RPMI7951 (cell line): Measurements from ENCODE around the gene ERCC3. TPM values are rescaled to one million over a fixed set of nuclear protein-coding genes. Genes with fewer than 3 reads are reported as not detected.

Source experiments
- DNase-seq: peaks from one replicate; pipeline ENCODE4 v3.0.0-alpha.2; 2012; ENCODE audit warnings: low read depth
- total RNA-seq: library from RNA; depleted of rRNA; stranded (reverse); fragments of >200 nt; shearing (Covaris generic); gene quantifications from 2 replicates; pipeline ENCODE4 v1.2.3, GENCODE V29; 2014; rRNA removed

Gene ERCC3
- total RNA-seq = 43.1 and 45.1 TPM in 2 replicates

DNA sequence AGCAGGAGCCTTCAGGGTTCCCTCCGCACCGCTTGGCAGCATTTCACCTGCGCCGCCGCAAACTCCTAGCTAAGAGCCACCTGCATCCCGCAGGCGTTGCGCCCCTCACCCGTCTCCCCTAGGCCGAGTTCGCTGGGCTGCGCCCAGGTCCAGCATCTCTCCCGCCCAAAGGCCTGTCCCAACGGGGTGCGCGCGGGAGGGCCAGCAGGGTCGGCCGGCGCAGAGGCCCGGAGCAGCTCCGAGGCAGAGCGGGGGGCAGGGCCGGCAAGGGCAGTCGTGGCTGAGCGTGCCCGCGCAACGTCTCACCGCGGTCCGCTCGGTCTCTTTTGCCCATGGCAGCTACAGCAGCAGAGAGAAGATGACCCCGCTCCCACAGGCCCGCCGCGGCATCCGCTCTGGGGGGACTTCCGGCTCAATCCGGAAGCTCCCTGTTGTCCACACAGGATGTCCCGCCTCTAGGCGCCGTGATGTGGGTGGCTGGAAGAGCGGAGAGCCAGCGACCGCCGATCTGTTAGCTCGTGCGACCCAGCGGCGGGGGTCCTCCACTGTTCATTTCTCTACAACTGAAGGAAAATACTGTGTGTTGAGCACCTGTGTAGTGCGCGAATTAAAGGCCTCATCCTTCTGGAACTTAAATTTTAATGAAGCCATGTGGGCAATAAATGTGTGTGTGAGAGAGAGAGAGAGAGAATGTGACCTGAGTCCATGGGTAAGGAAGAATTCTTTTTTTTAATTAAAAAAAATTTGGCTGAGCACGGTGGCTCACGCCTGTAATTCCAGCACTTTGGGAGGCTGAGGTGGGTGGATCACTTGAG, at the start of gene ERCC3:
Gene ERCC3 (minus strand): TSS at position 397 of the 815 bp plus-strand sequence. CDS start 63 bp downstream, at position 334.
- DNase-seq = peak; percentile 86

DNA sequence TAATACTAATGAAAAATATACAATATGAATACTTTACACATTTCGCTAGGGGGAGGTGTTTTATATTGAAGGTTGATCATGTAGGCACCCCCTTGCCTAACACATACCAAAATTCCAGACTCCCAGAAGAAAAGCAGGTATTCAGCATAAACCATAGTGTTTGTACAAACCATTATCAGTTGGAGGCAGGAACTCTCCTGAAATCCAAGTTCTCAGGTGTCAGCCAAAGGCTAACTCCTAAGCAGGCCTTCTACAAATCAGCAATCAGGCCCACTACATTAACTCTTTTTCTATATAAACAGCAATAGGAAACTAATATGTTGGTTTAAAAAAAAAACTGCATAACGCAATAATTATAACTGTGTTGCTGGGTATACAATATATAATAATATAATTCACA, 49.3 kb upstream of the ERCC3 start:
- no peak for DNase-seq

DNA sequence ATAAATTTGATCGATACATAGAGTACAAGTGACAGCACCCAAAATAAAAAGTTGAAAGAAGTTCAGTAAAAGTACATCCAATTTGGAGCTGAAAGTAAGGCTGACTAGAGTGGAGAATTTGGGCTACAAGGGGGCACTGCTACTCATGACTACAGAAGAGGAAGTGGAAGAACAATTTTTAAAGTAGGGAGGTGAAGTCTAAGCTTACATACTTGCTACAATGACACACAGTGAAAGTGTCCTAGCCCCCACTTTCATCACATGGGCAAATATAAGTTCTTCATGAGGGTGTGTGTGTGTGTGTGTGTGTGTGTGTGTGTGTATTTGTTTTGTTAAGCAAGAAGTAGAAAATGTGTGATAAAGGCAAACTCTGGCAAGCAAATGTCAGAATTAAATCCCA, 48.2 kb upstream of the ERCC3 start:
- no peak for DNase-seq

DNA sequence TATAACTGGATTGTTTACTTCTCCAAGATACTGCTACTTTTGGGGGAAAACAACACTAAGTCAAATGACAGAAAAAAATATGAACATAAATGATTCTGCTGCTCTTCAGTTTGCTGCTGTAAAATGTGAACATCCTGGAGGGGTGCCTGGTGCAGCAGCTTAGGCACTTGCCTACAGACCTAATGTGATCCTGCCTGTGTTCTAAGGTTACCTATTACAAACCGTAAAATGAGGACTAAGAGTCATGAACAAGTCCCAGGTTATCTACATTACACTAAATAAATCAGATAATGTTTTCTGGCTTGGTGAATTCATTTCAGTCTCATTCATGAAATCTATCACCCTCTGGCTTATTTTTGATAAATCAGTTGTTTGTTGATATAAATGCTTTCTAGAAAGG, 38.4 kb upstream of the ERCC3 start:
- DNase-seq = no peak

DNA sequence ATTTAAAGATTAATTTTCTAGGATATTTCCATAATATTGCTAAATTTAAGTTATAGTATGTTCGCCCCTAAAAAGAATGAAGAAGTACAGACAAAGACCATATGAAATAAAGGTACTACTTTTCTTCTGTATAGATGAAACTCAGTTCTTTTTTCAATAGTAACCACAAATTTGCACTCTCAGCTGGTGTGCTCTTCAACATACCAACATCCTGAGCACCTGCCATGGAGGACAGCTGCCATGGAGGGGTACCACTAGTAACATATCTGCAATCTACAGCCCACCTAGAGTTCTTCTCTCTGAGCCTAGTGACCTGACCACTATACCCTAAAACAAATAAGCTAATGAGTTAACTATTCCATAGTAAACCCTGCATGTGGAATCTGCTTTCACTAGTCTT, 36.8 kb upstream of the ERCC3 start:
- DNase-seq = no peak

DNA sequence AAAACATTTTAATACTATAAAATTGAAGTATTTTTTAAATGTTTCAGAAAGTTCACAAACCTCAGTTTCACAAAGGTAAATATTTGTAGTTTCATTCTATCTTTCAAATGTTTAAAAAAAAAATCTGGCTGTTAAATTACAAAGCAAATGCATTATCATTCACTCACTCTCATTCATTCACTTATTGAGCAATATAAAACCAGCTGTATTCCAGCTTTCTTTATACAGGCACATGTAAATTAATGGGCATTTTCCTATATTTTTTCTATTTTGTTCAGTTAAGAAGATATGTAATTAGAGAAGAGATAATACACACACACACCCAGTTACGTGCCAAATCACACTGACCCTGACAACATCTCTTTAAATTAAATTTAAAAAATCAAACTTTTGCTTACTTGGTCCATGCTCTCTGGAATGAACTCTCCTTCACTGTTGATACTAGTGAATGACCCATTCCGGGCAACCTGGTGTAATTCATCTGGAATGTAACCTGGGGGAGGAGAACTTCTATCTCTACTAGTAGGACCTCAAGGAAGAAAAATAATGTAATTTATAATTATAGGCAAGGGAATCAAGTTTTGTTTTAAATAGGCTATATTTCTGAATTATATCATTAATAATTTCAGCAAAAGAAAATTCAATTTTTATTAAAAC, 32.5 kb upstream of the ERCC3 start:
- no peak for DNase-seq

DNA sequence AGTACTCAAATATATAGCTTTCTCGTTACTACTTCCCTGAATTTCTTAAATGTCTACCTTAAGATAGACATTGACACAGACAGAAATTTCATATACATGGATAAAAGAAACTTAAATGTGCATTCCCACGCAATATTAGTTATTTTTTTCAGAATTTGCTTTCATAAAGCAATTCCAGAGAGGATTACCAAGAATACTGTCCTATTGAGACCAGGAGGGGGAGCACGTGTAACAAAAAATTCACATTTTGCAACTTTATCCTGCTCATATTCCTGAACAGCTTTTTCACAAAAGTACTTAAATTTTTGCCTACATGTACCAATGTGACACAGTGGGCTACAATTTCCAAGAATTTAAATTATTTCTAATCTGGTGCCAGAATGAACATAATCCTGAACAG, 30.7 kb upstream of the ERCC3 start:
- DNase-seq = peak; percentile 59

DNA sequence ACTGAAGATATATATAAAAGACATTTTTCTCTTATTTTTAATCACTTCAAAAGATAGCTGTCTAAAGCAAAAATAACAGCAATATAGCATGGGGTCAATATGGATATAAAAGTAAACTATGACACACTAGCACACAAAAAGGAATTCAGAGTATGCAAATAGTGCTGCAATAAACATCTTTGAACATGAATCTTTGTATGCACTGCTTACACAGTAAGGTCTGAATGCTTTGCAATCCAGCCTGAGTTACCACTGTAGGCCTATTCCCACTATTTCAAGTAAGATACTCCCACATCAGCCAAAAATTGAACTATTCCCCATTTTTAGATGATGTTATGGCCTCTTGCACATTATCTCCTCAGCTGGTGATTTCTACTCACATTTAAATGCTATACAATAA, 27.4 kb upstream of the ERCC3 start:
- DNase-seq = no peak

DNA sequence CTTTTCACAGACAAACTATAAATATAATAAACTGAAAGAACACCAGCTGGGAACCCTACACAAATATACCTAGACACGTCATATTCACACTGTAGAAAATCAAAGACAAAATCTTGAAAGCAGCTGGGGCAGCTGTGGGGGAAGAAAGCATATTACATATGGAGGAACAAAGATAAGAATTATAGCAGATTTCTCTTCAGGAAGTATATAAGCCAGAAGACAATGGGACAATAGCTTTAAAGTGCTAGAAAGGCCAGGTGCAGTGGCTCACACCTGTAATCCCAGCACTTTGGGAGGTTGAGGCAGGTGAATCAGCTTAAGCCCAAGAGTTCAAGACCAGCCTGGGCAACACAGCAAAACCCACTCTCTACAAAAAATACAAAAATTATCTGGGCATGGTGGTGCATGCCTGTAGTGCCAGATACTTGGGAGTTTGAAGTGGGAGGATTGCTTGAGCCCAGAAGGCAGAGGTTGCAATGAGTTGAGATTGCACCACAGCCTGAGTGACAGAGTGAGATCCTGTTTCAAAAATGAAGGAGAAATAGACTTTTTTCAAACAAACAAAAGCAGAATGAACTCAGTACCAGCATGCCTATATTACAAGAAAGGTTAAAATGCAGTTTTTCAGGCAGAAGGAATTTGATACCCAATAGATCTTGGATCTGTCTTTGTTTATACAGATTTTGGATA, 26.8 kb upstream of the ERCC3 start:
- no peak for DNase-seq

DNA sequence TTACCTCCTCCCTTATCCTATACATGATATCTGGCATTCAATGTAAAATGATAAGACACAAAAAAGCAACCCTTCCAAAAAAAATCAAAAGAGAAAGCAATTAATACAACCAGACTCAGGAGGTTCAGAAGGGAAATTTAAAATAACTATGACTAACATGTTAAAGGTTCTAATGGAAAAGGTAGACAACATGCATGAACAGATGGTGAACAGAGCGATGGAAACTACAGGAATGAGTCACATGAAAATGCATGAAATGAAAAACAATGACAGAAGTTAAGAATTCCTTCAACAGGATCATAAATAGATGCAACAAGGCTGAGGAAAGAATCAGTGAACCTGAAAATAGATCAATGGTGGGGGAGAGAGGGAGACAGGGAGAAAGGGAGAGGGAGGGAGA, 26.1 kb upstream of the ERCC3 start:
- DNase-seq = no peak

DNA sequence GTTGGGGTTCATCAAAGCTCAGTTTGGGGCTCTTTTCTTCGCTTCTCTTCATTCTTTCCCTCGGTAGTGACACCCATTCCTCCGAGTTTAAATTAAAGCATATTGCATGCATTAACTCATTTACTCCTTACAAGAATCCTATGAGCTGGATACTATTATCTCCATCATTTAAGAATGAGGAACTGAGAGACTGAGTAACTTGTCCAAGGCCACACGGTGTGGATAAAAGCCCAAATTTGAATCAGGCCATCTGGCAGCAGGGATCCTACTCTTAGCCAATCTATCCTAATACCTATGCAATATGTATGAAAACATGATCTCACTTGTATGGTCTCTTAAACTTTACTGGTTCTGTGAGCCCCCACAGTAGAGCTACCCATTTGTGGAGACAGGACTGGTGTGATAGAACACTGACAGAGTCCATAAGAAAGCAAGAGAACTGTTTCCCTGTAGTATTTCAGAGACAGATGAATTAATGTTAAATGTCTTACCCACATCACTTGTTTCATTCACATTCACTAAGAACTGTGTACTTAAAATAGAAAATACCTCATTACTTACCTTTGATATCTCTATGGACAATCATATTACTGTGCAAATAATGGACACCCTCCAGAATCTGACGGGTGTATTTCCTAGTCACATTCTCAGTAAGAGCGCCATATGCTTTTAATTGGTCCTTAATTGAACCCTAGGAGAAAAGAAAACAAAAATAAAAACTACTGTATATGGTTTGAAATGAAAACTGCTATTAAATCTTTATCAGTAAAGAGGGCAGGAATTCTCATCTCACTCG, 20.4 kb upstream of the ERCC3 start:
- DNase-seq = no peak

DNA sequence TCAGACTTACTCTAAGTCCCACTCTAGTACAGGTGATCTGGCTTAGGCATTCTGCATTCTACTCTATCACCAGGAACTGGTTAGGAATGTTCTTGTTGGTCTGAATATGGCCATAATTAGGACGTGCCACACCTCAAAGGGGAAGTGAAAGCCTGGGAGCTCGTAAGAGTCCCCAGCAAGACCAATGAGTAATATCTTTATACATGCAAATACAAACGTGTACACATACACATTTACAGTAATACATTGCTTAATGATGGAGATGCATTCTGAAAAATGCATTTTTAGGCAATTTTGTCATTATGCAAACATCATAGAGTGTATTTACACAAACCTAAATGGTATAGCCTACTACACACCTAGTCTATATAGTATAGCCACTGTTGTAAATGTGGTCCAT, 19.5 kb upstream of the ERCC3 start:
- no peak for DNase-seq

DNA sequence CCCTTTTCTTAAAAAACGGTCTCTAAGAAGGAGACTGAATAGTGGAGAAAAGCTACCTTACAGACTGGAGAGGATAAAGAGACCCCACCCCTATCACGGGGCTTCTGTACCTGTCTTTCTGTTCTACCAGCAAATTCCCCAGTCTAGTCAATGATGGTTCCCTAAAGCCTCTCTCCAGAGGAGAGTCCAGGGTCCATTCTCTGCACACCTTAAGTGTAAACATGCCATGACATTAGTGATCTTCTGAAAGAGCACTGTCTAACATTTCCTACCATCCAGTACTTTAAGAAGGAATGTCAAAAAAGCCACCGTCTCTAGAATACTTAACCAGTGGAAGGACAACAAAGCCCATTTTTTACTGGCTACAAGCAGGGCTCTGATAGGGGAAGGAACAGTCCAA, 17.0 kb upstream of the ERCC3 start:
- no peak for DNase-seq

DNA sequence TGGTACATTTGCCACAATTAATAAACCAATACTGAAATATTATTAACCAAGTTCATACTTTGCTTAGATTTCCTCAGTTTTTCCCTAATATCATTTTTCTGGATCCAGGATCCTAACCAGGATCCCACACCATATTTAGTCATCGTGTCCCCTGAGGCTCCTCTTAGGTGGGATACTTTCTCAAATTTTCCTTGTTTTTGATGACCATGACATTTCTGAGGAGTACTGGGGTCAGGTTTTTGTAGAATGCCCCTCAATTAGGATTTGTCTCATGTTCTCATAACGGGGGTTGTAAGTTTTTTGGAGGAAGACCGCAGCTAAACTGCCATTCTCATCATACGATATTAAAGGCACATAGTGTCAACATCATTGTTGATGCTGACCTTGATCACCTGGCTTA, 15.5 kb upstream of the ERCC3 start:
- DNase-seq = no peak

DNA sequence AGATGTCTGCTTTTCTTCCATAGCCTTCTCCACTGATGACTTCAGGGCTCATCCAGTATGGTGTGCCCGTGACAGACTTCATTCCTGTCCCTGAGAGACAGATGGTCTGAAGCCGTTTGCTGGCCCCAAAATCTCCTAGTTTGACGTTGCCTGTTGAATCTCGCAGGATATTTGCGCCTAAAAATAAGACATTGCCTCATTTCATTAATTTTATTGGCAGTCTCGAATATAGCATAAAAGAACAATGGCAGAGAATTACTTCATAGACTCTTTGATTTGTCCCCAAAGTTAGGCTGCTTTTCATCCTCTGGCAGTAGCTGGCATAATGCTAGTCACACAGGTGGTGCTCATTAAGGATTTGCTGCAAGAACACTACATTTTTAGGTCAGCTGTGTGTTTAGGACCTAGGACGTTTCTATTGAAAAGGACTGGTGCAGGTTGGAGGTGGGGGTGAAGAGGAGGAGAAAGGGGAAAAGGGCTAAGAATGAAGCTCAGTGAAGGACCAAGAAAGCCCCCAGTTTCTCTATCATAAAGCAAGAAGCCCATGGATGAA, 14.7 kb upstream of the ERCC3 start:
- no peak for DNase-seq

DNA sequence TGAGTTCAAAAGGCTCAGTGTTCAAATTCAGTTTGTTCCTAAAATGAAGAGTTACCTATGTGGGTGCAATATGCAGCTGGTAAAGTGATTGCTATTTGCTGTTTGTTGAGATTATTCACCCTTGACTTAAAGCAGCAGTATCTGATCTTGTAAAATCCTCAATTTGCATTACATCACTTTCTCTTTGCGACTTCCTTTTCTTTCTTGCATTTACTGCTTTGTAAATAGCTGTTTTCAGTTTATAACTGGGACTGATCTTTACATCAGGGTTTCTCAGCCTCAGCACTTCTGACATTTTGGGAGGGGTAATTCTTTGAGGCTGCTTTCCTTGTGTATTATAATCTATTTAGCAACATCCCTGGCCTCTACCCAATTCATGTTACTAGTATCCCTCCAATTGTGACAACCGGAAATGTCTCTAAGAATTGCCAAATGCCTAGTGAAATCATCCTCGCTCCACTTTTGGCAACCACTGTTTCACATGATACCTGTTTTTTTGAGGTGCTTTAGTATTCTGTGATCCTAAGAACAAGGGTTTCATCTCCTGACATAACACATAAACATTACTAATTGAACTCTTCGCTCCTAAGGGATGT, 12.1 kb upstream of the ERCC3 start:
- DNase-seq = no peak

DNA sequence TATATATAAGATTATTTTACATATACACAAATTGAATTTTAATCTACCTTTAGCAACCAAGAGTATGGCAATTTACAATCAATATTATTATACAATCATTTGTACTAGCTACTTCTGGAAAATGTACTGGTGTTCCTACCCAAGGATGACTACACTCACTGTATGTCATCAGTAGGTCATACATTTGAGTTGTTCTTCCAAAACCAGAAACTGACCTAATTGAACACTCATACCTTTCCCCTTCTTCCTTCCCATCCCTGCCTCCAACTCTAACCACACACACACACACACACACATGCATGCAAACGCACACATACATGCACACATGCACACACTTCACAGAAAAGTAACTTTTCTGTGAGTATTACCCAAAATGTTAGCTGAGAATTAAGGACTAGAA, 8.2 kb upstream of the ERCC3 start:
- DNase-seq = no peak

DNA sequence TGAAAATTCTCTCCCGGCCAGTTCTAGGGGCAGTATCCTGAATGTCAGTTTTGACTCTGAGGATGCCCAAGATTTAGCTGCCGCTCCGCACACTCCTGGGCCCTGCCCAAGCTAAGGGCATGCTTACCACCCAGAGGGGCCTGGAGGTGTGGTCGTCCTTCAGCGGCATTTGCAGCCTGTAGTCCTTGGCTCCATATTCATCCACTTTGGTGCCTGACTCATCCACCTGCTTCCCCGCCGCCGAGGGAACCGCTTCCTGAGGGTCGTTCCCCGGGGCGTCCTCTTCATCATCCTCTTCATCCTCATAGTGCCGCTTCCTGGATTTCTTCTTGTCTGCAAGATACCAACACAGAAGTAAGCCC, 577 bp downstream of the ERCC3 start:
- DNase-seq = peak; percentile 18

DNA sequence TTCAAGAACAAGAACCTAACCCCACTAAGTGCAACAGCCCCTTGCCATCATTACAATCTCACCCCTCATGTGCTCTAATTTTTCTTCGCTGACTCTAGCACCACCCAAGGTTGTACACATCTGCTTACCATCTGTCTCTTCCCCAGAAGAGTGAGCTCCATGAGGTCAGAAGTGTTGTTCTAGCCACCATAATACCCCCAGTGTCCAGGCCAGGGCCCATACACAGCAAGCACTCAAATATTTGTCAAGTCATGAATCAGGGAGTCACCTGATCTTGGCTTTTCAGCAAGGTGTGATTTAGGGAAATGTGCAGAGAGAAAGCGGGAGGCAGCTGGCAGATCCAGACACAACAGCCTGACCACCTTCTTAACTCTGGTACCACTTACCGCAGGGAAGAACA, 5.7 kb downstream of the ERCC3 start:
- DNase-seq = no peak

DNA sequence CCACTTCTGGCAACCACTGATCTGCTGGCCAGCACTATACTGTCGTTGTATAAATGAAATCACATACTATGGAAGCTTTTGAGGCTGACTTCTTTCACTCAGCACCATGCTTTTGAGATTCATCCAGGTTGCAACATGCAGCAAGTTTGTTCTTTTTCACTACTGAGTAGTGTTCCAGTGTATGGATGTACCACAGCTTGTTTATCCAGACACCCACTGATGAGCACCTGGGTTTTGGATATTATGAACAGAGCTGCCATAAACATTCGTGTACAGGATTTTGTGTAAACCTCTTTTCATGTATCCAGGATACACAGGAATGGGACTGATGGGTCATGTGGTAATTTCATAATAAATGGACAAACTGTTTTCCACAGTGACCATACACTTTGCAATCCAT, 10.7 kb downstream of the ERCC3 start:
- no peak for DNase-seq

DNA sequence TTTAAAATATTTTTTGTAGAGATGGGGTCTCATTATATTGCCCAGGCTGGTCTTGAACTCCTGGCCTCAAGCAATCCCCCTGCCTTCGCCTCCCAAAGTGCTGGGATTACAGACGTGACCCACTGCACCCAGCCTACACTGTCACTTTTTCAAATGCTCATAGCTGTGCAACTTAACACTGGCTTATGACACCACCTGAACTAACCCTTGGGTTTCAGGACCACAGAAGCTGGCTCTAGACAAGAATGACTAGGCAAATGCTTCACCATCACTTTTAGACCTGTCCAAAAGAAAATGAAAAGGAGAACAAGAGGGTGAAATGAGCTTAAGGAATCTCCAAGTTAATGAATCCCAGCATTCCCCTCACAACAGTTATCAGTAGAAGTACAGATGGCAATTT, 13.3 kb downstream of the ERCC3 start:
- DNase-seq = no peak
